LoVo (cell line): ENCODE data around the gene RANBP2.
"Not testable (repeated sequence)": the region's sequence is repeated elsewhere in the genome, so short reads cannot be mapped to it uniquely, and the experiment has no call there.

ENCODE experiments used
- DNase-seq: peaks from one replicate; pipeline ENCODE4 v3.0.0-alpha.2; 2016; ENCODE audit warnings: low spot score

The RANBP2 gene

GRCh38 chr2:108719149-108720044 is at the start of gene RANBP2:
Gene RANBP2 (plus strand): TSS chr2:108719482. CDS start chr2:108719607, 125 bp downstream.
- DNase-seq, result peak; percentile 95

GRCh38 chr2:108670282-108670681 is 49.0 kb upstream of the RANBP2 start:
- DNase-seq, result not testable (repeated sequence)

DNA sequence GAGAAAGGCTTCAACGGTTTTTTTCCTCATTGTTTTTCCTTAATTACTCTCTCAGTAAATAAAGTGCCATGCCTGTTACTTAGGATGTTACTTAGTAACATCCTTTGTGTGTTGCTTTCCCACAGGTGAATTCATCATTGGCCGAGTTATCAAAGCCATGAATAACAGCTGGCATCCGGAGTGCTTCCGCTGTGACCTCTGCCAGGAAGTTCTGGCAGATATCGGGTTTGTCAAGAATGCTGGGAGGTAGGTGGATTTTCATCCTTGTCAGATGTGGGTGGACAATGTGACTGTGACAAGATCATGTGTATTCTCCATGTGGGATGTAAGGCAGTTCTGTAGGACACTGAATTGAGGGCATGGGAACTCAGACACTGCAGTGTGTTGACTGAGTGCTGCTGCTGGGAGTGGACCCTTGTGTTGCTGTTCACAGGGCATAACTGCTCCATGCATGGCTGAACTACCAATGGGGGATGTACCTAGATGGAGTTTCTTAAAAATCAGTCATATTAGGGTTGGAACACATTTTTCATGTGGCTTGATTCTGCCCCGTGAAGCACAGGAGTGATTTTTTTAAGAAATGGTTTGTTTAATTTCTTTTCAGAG is 47.0 kb upstream of the RANBP2 start:
- not testable (repeated sequence) for DNase-seq

- DNase-seq, result not testable (repeated sequence)
Observed at GRCh38 chr2:108676522-108676921, 42.8 kb upstream of the RANBP2 start.

DNA sequence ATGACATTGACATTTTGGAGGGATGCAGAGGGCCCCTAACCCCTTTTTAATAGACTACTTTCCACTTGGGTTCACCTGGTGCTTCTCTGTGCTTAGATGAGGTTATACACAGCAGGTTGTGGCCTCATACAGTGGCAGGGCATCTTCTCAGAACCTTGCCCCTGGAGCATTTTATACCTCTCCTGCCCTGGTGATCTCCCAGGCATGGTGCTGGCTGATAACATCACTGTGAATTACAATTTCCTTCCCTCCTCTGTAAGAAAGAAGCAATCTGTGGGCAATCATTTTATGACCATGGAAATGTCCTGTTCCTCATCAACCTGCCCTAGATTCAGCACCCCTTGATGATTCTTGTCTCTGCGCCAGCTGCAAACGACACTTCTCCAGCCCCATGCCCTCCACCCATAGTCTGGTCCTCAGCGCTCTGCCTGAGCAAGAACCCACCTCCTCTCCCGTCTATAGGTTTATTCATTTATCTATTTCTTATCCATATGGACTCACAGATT is 42.0 kb upstream of the RANBP2 start:
- DNase-seq, result not testable (repeated sequence)

DNA sequence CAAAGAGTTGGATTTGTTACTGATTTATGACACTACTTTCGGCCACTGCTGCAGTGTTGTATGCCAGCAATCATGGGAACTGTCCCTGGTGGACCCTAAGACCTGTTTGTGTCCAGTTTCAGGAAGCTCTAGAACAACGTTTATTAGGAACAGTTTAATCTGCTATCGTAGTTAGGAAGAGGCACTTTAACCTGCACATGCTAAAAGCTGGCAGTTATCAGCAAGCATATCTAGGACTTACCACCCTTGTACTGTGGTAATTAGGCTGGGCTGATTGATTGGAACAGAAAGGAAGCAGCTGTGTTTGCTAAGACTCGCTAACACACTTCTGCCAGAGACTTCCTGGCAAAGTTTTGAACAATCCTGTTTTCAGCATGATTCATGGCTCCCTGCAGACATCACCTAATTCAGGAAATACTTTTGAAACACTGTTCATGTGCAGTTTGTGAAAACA is 41.1 kb upstream of the RANBP2 start:
- DNase-seq, result not testable (repeated sequence)

- not testable (repeated sequence) for DNase-seq
Observed at GRCh38 chr2:108680805-108681204, 38.5 kb upstream of the RANBP2 start.

DNA sequence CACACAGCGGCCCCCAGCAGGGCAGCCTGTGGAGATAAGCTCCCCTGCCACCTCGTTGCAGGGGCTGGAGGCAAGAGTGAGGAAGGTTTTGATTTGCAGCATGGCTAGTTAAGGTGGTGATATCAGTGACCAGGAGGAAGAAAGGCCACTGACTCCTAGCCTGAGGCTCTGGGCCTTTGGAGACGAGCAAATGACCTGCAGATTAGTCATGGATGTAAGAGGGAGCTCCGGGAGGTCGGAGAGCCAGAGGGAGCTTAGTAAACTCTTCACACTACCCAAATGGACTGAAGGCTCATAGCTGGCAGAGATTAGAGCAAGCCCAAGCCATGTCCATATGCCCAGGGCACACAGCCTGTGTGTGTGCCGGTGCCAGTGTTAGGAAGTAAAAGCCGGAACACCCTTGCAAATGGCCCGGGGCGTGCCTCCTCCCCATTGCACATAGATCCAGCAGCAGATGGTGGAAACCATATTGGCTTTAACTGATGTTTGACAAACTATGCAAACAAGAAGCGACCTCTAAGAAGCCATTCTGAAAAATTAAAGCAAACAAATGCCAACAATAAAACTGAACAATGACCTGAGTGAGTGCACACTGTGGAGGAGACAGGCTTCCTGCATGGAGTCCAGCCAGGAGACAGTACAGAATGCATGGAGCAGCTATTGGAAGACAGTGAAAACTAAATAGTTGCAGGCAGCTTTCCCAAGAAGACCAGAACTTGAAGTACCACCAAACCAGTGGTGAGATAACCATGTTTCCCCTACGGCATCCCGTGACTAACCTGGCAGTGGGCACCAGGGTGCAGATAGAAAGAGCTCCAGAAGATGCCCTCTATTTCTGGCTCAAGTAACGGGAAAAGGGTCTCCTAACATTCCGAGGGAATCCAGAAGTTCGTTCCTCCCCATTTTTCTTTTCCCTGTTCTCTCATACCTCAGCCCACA is 30.2 kb upstream of the RANBP2 start:
- not testable (repeated sequence) for DNase-seq

DNA sequence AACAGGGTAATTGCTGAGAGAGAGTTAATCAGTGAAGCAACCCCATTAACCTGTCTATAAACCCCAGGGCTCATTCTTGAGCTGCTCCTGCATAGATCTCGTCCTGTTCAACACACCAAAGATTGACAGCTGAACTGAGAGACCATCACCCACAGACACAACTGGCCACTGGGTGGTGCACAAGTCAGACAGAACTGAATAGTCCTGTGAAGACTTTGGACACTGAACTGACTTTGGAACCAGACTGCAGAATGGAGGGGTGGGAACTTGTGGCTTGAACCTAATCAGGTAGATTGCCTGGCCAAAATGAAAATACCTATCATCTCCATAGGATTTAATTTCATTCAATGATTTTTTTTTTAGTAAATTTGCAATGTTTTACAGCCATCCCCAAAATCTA is 29.3 kb upstream of the RANBP2 start:
- not testable (repeated sequence) for DNase-seq

GRCh38 chr2:108691447-108691846 is 27.8 kb upstream of the RANBP2 start:
- DNase-seq, result no peak

GRCh38 chr2:108701208-108701607 is 18.1 kb upstream of the RANBP2 start:
- peak; percentile 19 for DNase-seq

- DNase-seq, result no peak
Observed at GRCh38 chr2:108701806-108702205, 17.5 kb upstream of the RANBP2 start.

DNA sequence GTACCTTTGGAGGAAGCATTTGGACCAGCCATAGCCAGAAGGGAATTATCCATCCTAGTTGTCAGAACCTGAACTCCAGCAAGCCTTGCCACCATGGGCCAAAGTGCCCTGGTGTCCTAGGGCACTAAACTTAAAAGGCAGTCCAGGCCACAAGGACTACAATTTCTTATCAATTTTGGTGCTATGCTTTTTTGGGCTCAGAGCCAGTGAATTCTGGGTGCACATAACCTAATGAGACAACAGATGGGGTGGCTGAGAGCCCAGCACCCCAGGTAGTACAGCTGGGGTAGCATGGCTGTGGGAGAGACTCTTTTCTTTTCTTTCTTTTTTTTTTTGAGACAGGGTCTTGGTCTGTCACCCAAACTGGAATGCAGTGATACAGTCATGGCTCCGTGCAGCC is 14.4 kb upstream of the RANBP2 start:
- DNase-seq, result no peak

DNA sequence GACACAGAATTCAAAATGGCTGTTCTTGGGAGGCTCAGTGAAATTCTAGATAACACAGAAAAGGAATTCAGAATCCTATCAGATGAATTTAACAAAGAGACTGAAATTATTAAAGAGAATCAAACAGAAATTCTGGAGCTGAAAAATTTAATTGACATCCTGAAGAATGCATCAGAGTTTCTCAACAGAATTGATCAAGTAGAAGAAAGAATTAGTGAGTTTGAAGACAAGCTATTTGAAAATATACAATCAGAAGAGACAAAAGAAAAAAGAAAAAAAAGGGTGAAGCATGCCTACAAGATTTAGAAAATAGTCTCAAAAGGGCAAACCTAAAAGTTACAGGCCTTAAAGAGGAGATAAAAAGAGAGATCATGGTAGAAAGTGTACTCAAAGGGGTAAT is 12.0 kb upstream of the RANBP2 start:
- DNase-seq, result no peak

DNA sequence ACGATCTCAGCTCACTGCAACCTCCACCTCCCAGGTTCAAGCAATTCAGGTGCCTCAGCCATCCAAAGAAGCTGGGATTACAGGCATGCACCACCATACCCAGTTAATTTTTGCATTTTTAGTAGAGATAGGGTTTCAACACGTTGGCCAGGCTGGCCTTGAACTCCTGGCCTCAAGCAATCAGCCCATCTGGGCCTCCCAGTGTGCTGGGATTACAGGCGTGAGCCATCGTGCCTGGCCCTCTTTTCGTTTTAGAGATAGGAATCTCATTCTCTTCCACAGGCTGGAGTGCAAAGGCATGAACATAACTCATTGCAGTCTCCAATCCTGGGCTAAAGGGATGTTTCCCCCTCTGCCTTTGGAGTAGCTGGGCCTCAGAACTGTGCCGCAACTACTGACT is 2.3 kb upstream of the RANBP2 start:
- not testable (repeated sequence) for DNase-seq

DNA sequence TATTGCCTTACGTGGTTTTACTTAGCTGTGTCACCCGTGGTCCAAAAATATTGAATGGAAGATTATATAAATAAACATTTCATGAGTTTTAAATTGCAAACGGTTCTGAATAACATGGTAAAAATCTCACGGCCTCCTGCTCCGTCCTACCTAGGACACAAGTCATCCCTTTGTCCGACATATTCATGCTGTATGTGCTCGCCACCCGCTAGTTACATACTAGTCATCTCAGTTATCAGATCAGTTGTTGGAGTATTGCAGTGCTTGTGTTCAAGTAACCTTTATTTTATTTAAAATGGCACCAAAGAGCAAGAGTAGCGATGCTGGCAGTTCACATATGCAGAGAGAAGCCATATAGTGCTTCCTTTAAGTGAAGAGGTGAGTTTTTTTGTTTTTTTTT is 6.8 kb downstream of the RANBP2 start:
- not testable (repeated sequence) for DNase-seq

GRCh38 chr2:108734656-108735055 is 15.4 kb downstream of the RANBP2 start:
- not testable (repeated sequence) for DNase-seq

- DNase-seq, result not testable (repeated sequence)
Observed at GRCh38 chr2:108757973-108758372, 38.7 kb downstream of the RANBP2 start.

DNA sequence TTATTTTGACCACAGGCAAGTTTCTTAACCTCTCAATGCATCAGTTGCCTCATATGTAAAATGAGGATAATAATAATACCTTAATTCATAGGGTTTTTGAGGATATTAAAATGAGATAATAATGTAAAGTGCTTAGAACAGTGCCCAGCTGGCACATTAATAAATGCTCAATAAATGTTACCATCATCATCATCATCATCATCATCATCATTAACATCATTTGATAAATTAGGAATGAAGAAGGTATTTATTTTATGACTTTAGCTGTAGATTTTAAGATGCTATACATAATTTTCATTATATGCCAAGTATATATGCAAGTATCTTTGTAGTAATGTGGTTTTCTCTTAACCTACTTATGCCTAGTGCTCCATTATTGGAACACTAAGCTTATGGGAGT is 43.3 kb downstream of the RANBP2 start:
- not testable (repeated sequence) for DNase-seq

- not testable (repeated sequence) for DNase-seq
Observed at GRCh38 chr2:108766671-108767070, 47.4 kb downstream of the RANBP2 start.

- DNase-seq, result not testable (repeated sequence)
Observed at GRCh38 chr2:108767859-108768258, 48.6 kb downstream of the RANBP2 start.

GRCh38 chr2:108776475-108776874 is 57.2 kb downstream of the RANBP2 start:
- DNase-seq, result no peak
